Osteoblast (primary cell): Measurements from ENCODE around the gene TOR3A. TPM values are rescaled to one million over a fixed set of nuclear protein-coding genes. Genes with fewer than 3 reads are reported as not detected.

Experiments
- DNase-seq: peaks from one replicate; pipeline ENCODE4 v3.0.0; 2011; ENCODE audit warnings: low spot score, mixed read lengths; ENCODE audit not compliant: insufficient read length; ENCODE audit errors: missing footprints
- H2AFZ ChIP-seq: 2 replicates; pipeline ENCODE4 v1.6.0; 2011; ENCODE audit warnings: mild to moderate bottlenecking, low read length
- H3K27ac ChIP-seq: 2 replicates; pipeline ENCODE4 v1.5.1; 2011; ENCODE audit warnings: mild to moderate bottlenecking, low read depth, low read length, moderate library complexity
- H3K27me3 ChIP-seq: 2 replicates; pipeline ENCODE4 v1.6.0; 2012; ENCODE audit warnings: mild to moderate bottlenecking, control low read depth, inconsistent platforms, low read length, moderate library complexity; ENCODE audit not compliant: insufficient read depth
- H3K36me3 ChIP-seq: 2 replicates; pipeline ENCODE4 v1.5.1; 2011; ENCODE audit warnings: mild to moderate bottlenecking, low read length, control low read depth, moderate library complexity; ENCODE audit not compliant: insufficient read depth
- H3K4me1 ChIP-seq: 2 replicates; pipeline ENCODE4 v1.5.1; 2011; ENCODE audit warnings: mild to moderate bottlenecking, low read length, control low read depth, moderate library complexity; ENCODE audit not compliant: insufficient read depth
- H3K4me2 ChIP-seq: 2 replicates; pipeline ENCODE4 v1.6.0; 2011; ENCODE audit warnings: mild to moderate bottlenecking, low read length; ENCODE audit not compliant: insufficient read depth
- H3K4me3 ChIP-seq: fragments of 200-600 bp; sonication (generic); 3 replicates; pipeline ENCODE4 v1.5.1; 2012; ENCODE audit warnings: mild to moderate bottlenecking, low read length, inconsistent platforms; ENCODE audit not compliant: insufficient read depth
- H3K79me2 ChIP-seq: 2 replicates; pipeline ENCODE4 v1.6.0; 2012; ENCODE audit warnings: mild to moderate bottlenecking, low read length, control low read depth, inconsistent platforms; ENCODE audit not compliant: insufficient read depth
- H3K9me3 ChIP-seq: 2 replicates; pipeline ENCODE4 v1.5.1; 2011; ENCODE audit warnings: low read depth, low read length, control low read depth
- H4K20me1 ChIP-seq: 2 replicates; pipeline ENCODE4 v1.6.0; 2012; ENCODE audit warnings: mild to moderate bottlenecking, low read length, control low read depth; ENCODE audit not compliant: insufficient read depth
- total RNA-seq: library from RNA; depleted of rRNA; stranded (reverse); fragments of >200 nt; gene quantifications from 2 replicates; pipeline ENCODE4 v1.2.3, GENCODE V29; 2012
- TF ChIP-seq, protein P1 (sequence below): IDR thresholded peaks from 2 replicates; pipeline ENCODE4 v1.5.1; 2011; ENCODE audit warnings: mild to moderate bottlenecking, low read depth, low read length, moderate library complexity; ENCODE audit errors: extremely low read depth

TOR3A gene
- total RNA-seq, 1 donor = 44.2 TPM

DNA sequence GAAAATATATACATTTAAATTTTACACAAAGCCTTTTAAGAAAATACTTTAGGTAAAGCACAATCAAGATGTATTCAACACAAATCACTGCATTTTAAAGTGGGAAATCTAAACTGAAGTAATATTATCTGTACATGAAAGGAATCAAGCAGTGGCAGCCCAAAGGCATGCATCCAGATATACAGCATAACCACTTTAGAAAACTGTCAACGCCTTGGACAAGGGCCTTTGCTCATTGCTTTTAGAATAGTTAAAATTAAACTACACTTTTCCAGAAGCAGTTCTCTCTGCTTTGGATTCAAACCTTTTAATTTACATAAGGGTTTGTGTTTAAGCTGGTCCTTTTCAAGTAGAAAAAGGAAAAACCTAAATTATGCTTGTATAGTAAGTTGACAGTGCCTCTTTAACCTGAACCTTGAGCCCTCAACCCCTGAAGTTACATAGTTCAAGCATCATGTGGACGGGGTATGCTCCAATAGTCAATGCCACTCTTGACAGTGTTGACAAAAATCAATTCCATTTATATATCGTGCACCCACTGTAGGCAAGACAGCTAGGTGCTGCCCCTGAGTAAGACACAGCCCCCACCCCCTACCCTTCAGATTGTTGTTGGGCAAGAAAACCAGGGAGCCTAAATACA lies 22.9 kb downstream of the TOR3A start:
- Histone ChIP-seq H2AFZ (no peak overlapping the region), H3K4me1 (peaks cover 3% of the 10 kb centered on the region), H3K4me3 (no peak overlapping the region), H3K79me2 (peaks cover 87% of the 10 kb centered on the region), H3K27me3 (no peaks in the 10 kb centered on the region), H4K20me1 (peaks cover 15% of the 10 kb centered on the region), H3K36me3 (peaks cover 84% of the 10 kb centered on the region), H3K4me2 (no peak overlapping the region), H3K27ac (no peak overlapping the region), H3K9me3 (no peaks in the 10 kb centered on the region)
- no peak for DNase-seq
- TF ChIP-seq, protein P1, sequence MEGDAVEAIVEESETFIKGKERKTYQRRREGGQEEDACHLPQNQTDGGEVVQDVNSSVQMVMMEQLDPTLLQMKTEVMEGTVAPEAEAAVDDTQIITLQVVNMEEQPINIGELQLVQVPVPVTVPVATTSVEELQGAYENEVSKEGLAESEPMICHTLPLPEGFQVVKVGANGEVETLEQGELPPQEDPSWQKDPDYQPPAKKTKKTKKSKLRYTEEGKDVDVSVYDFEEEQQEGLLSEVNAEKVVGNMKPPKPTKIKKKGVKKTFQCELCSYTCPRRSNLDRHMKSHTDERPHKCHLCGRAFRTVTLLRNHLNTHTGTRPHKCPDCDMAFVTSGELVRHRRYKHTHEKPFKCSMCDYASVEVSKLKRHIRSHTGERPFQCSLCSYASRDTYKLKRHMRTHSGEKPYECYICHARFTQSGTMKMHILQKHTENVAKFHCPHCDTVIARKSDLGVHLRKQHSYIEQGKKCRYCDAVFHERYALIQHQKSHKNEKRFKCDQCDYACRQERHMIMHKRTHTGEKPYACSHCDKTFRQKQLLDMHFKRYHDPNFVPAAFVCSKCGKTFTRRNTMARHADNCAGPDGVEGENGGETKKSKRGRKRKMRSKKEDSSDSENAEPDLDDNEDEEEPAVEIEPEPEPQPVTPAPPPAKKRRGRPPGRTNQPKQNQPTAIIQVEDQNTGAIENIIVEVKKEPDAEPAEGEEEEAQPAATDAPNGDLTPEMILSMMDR = no peak

DNA sequence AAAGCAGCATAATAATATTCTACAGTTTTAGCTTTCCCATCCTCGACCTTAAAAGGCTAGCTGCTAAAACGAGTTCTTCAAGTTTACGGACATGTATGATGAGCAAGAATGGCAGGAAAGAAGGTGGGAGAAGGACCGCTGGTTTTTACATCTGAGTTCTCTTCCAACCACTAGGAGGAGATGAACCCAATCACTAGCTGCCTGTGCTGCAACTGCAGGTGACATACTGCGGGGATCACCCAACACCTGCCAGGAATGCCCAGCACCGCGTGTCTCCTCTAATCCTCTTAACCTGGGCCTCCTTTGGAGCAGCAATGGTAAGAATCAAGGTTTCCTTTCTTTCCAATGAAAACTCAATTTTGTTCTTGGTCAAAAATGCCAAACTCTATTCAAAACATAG lies 23.5 kb downstream of the TOR3A start:
- peaks cover 84% of the 10 kb centered on the region for H3K36me3 ChIP-seq
- H3K27ac ChIP-seq = no peak overlapping the region
- no peak overlapping the region for H2AFZ ChIP-seq
- no peak overlapping the region for H3K4me3 ChIP-seq
- no peaks in the 10 kb centered on the region for H3K27me3 ChIP-seq
- TF ChIP-seq, protein P1 = peak; percentile 42
- H3K4me2 ChIP-seq = no peak overlapping the region
- no peak for DNase-seq
- peaks cover 86% of the 10 kb centered on the region for H3K79me2 ChIP-seq
- H3K9me3 ChIP-seq = no peaks in the 10 kb centered on the region
- peaks cover 3% of the 10 kb centered on the region for H3K4me1 ChIP-seq
- peaks cover 15% of the 10 kb centered on the region for H4K20me1 ChIP-seq

DNA sequence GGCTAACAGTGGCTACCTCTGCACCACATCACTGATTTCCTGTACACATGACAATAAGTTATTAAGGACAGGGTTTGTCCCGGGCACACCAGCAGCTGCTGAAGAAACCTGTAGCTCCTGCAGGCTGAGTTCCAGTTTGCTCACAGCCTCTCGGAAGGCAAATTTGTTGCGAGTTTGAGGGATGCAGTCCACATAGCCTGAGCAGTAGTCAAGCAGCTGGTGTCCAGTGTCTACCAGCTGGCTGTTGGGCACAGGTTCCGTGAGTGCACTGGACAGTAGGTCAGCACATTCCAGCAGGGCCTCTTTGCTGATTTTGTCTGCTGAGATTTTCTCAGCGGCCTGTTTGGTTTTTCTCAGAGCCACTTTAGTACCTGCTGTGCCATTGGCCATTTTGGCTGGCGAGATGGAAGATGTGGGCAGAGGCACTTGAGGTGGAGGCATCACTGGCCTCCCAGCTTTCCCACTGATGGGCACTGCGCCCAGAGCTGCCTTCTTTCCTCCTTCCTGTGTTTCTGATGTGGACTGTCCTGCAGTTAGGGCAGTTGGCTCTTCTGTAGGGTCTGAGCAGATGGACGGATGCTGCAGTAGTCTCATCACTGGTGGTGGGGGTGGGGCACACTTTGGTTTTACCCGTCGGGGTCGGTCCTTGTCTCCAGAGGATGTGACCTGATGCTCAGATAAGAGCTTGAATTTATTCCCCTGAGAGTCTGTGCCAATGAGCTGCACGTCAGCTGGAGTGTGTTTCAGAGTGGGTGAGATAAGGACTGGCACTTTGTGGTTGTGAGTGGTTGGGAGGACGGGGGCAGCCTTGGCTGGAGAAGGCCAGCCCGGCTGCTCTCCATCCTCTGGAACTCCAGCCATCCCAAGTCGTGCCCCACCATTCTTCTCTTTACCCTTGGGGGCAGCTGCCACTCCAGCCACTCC lies 26.1 kb downstream of the TOR3A start:
- Histone ChIP-seq H2AFZ (no peak overlapping the region), H4K20me1 (peaks cover 15% of the 10 kb centered on the region), H3K27me3 (no peaks in the 10 kb centered on the region), H3K36me3 (peaks cover 88% of the 10 kb centered on the region), H3K9me3 (no peaks in the 10 kb centered on the region), H3K4me2 (no peak overlapping the region), H3K27ac (no peak overlapping the region), H3K4me1 (no peaks in the 10 kb centered on the region), H3K4me3 (no peak overlapping the region), H3K79me2 (peaks cover 81% of the 10 kb centered on the region)
- TF ChIP-seq, protein P1 = no peak
- no peak for DNase-seq

DNA sequence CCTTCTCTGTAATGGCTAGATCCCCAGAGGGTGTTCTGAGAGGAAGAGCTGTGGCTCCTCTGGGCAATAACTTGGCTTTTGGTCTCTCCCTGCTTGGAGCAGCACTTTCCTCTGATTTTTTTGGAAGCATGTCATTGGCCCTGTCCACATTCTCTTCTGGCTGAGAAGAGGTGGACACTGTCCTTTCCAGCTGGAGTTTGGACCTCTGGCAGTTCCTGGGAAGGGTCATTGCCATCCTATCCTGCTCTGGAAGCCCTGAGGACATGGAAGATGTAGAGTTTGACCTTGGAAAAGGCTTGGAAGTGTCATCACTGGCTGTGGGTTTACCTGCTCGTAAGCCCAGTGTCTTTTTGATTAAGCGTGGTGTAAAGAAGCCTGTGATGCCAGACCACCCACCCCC lies 26.8 kb downstream of the TOR3A start:
- no peaks in the 10 kb centered on the region for H3K4me1 ChIP-seq
- TF ChIP-seq, protein P1 = no peak
- H2AFZ ChIP-seq = no peak overlapping the region
- peak; percentile 39 for DNase-seq
- peaks cover 11% of the 10 kb centered on the region for H4K20me1 ChIP-seq
- no peak overlapping the region for H3K4me3 ChIP-seq
- H3K79me2 ChIP-seq = peaks cover 79% of the 10 kb centered on the region
- no peak overlapping the region for H3K4me2 ChIP-seq
- H3K36me3 ChIP-seq = peaks cover 88% of the 10 kb centered on the region
- no peaks in the 10 kb centered on the region for H3K9me3 ChIP-seq
- H3K27me3 ChIP-seq = no peaks in the 10 kb centered on the region
- H3K27ac ChIP-seq = no peak overlapping the region
